ENCODE measurements around the gene DNAH14.

- TF ChIP-seq CTCF (IDR thresholded peaks at IDR 0.05): no peak
- TF ChIP-seq POLR2A (IDR thresholded peaks at IDR 0.05): no peak
Observed at GRCh38 chr1:225388372-225388771, 458.9 kb downstream of the DNAH14 start.

All from adrenal gland (tissue), 5 donors.